NCI-H774 (cell line): ENCODE results near the gene YAE1.

ENCODE experiments used
- DNase-seq: peaks from one replicate; lab custom pipeline; 2025; lab: John Stamatoyannopoulos, UW

The YAE1 gene

DNA sequence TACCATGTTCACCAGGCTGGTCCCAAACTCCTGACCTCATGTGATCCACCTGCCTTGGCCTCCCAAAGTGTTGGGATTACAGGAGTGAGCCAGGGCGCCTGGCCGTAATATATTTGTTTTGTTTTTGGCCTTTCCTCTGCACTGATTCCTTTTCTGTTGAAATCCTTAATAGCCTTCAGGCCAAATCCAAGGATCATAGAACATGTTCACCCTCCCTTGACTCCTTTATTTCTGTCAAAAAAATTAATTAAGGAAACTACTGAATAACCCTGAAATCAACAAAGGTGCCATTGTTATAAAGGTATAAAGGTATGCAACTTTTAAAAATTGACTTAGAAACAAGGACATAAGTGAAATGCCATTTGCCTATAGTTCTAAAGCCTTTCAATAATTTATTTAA lies 41.7 kb downstream of the YAE1 start:
- no peak for DNase-seq

GRCh38 chr7:39608278-39608677 lies 42.1 kb downstream of the YAE1 start:
- no peak for DNase-seq

- no peak for DNase-seq
These were observed 43.1 kb downstream of the YAE1 start for GRCh38 chr7:39609113-39609934.

DNA sequence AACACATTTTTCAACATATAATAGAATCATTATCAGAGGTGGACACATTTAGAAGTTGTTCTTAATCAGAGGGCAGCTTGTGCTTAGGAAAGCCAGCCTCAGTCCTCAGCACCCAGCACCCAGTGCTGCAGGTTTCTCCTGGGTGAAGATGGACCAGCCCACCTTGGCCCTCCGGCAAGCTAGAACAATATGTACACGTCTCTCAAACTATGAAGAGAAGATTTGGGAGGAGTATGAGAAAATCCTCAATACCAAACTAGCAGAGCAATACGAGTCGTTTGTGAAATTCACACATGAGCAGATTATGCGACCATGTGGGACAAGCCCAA lies 43.7 kb downstream of the YAE1 start:
- DNase-seq: no peak

DNA sequence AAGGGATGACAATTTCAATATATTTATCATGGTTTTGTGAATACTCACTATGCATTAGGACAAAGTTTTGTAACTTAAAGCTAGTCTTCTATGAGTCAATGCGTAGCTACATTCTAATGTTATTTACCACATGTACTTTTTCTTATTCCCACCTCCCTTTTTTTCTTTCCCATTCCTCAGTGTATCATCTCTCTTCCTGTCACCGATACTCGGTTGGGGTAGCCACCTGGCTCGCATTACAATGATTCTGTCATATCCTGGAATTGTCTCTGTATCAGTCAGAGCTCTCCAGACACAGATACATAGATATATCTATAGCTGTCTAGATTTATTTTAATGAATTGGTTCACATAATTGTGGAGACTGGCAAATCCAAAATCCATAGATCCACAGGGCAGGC lies 47.4 kb downstream of the YAE1 start:
- DNase-seq: no peak

DNA sequence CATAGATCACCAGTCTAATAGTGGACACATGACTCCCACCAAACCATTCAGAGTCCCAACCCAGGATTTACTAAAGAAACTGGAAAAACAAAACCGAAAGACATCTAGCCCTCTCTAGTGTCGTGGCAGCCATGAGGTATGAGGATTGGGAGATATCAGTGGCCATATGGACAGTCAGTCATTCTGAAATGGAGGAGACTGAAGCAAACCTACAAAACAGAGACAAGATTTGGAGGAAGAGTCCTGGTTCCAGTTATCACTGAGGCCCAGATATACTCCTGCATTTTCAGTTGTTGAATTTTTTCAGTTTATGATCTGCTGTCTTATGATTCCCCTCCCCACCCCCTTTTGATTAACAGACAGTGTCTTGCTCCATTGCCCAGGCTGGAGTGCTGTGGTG lies 48.1 kb downstream of the YAE1 start:
- DNase-seq: no peak

DNA sequence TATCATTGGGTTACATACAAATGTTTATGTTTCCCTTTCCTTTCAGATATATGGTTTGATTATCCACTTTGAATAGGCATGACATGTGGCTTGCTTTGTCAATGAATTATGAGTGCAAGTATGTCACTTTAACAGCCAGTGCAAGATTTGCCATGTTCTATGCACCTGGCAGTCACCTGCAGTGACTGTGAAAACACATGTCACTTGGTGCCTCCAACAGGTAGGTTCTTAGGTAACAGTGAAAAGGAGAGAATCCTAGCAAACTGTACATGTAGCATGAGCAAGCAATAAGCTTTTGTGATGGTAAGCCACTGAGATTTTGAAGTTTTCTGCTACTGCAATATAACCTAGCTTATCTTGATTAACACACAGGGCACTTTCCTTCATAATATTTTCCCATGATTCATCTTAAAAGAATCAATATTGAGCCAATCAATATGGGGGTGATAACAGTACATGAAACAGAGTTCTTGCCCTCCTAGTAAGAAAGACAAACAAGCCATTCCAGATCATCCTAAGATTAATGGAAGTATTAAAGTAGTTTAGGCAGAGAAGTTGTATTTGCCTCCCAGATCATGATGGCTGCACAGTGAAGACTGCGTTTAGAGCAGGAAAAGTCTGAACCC lies 49.3 kb downstream of the YAE1 start:
- DNase-seq: no peak

GRCh38 chr7:39616138-39616537 lies 49.9 kb downstream of the YAE1 start:
- no peak for DNase-seq

GRCh38 chr7:39617005-39617404 lies 50.8 kb downstream of the YAE1 start:
- no peak for DNase-seq

DNA sequence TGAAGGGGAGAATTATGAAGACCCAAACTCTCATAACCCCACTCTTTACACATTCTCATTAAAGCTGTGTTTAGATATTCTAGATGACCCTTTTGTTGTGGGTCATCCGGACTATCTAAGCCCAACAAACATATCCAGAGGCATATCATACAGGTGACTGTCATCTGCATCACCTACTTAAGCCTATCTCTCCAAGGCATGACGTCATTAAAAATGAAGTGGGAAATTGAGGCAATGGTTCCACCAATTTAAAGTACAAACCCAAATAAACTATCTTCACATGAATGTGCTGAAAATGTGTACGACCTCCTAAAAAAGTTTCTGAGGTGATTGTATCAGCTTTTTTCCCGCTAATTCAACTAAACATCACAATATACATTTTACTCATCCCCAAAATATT lies 52.7 kb downstream of the YAE1 start:
- DNase-seq: no peak

DNA sequence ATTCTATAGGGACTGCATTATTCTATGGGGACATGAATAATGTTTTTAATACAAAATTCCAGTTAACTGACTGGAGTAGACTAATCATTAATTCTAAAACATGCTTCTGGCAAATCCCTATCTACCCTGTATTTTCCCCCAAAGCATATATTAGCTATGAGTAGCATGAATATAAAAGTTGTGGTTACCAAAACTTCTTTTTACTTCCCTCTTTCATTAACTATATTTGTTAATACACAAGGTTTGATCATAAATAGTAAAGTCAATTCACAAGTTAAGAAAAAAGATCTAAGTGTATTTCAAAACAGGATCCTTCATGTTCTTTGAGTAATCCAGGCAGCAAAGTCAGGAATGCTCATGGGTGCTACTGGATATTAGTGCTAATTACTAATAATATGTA lies 54.3 kb downstream of the YAE1 start:
- no peak for DNase-seq

DNA sequence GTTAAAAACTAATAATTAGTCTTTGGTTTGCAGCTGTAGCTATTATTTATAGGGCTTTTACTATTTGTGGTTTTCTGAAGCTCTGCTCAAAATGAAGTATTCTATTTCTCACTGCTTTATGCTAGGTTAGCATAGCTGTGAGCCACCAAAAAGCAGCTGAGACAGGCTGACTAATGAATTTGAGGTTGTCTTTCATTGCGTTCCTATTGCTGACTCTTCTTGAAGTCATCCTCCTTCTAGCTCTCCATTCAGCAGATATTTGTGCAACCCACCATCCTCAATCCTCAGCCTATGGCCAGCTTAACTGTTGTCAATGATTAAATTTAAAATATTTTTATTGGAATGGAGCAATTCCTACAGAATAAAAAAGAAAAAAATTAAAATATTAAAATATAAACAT lies 55.1 kb downstream of the YAE1 start:
- no peak for DNase-seq

GRCh38 chr7:39621784-39622411 lies 55.7 kb downstream of the YAE1 start:
- DNase-seq: no peak
